ENCODE data around the gene KNSTRN.
A peak's percentile ranks its signal among the peaks of the same experiment; 100 is the strongest.

KNSTRN gene, protein sequence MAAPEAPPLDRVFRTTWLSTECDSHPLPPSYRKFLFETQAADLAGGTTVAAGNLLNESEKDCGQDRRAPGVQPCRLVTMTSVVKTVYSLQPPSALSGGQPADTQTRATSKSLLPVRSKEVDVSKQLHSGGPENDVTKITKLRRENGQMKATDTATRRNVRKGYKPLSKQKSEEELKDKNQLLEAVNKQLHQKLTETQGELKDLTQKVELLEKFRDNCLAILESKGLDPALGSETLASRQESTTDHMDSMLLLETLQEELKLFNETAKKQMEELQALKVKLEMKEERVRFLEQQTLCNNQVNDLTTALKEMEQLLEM

DNA sequence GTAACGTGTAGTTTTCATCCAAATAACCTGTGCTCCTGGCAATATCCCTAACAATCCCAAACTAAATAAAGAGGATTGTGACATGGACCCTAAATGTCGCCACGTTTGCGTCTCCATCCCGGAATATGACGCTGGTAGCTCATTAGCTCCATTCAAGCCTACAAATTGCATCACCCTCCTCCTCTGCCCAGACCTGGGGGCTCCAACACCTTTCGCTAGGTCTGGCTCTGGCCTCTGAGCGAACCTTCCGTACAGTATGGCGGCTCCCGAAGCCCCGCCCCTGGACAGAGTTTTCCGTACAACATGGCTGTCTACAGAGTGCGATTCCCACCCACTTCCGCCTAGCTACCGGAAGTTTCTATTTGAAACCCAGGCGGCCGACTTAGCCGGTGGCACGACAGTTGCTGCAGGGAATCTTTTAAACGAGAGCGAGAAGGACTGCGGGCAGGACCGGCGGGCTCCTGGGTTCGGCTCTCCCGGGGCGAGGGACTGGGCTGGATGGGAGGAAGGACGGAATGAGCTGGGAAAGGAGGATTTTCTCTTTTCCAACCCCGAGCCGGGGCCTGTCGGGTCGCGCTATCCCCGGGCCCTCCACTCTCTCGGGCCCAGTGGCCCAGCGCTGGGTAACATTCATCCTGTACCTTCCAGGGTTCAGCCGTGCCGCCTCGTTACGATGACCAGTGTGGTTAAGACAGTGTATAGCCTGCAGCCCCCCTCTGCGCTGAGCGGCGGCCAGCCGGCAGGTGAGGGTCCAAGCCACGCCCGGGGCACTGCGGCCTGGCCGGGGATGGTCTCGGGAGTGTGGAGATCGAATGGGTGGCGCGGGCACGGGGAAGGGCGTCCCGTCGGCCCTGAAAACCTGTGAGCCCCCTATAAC lies at the start of gene KNSTRN:
KNSTRN (plus strand) TSS at position 142 of the 877 bp plus-strand sequence; CDS start at position 257, 115 bp downstream.
- DNase-seq (ENCODE audit: low spot score), result peak; percentile 92

DNA sequence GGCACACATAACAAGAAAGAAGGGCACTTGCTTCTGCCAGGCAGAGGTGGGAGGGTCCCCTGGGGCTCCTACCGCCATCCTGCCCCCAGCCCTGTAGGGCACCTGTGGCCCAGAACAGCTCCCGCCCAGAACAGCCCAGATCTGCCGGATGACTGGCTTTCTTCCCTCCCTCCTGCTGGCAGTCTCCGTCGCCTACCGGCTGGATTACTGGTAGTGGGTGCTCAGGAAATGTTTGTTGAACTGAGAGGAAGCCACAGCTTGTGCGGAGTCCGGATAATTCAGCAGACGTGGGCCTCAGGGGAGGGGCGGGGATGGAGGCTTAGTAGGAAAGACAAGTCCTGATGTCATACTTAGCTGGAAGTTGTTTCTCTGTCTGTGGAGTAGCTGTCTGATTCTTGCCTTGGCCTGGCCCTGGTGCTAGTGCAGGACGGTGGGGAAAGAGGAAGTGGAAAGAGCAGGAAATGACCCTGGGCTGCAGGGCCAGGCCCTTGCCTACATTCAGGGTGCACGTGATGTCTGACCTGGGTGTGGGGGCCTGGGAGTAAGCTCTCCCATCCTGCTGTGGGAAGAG lies 48.5 kb upstream of the KNSTRN start:
- DNase-seq (ENCODE audit: low spot score), result peak; percentile 54

DNA sequence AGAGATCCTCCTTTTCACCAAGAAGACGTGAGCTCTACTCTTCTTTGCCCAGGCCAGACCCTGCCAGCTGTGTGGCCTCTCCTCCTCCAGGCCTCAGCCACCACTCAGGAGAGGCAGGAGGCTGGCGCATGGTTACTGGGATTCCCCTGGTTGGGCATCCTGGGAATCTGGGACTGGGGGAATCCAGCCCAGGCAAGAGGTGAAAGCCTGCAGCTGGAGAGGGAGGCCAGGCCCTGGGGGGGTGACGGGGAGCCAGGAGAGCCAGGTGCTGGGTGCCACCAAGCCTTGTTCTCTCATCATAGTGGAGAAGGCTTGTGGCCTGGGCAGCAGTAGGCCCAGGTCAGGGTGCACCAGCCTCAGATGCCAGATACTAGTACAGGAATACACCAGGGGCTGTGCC lies 48.0 kb upstream of the KNSTRN start:
- DNase-seq (ENCODE audit: low spot score), result no peak

DNA sequence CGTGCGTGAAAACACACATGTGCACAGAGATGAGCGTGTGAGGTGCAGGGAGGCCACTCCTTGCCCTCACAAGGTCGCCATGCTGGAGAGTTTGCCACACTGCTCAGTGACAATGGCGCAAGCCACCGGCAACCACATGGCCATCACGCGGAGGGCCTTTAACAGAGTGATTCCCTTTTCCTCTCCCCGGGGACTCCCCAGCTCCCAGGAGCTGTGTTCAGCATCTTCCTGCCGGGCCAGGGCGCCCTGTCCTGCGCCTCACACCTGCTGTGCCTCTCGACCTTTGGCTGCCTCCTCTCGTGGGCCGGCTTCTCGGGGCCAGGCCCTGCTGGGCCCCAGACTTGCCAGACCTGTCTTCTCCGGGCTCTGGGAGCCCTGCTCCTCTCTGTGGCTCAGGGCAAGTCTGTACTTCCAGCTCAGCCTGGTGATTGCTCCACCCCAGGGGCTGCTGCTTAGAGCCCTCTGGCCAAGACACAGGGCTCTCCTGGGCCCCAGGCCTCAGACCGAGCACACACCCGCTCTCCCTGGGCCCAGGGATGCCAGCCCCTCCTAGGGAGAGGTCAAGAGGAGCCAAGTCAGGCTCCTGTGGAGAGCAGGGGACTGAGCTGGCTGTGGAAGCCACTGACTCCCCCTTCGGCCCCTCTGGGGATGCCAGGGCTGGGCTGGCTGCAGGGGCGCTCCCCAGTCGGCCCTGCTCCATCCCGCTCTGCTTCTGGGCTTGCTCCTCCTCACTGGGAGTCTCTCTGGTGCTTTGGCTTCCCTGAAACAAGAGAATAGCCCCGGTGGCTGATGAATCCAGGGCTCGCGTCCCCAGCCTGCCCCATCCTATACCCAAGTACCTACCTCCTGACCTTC lies 47.4 kb upstream of the KNSTRN start:
- DNase-seq (ENCODE audit: low spot score), result no peak

DNA sequence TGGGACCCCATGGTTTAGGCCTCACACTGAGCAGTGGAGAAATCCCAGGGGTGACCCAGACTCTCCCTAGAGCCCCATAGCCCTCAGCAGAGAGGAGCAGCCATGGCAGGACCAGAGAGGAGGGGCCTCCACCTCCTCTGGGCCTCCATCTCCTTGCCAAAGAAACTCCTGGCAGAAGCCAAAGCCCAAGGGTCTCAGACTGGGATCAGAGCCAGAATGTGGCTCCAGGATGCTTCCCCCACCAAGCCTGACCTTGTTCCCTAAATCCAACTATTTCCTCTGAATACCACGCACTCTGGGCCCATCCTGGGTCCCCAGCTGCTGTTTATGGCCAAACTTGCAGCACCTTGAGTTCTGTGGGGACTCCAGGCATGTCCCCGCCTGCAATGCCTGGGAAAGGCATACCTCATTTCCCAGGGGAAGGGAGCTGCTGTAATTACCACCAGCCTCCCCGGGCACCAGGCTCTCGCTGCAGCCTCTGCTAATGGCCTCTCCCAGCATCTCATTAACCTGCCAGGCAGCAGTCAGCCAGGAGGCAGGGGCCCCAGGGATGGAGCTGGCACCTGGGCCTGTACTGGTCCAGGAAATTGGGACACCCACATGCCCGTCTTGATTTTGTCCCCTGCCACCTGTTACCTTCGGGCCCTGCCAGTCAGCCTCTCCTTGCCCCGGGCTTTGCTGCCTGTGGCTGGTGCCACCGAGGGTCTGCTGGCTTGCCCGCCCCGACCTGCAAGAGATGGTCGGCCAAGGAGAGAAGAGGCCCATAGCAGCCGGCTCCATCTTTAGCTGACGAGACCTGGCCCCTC lies 46.4 kb upstream of the KNSTRN start:
- DNase-seq (ENCODE audit: low spot score), result no peak

DNA sequence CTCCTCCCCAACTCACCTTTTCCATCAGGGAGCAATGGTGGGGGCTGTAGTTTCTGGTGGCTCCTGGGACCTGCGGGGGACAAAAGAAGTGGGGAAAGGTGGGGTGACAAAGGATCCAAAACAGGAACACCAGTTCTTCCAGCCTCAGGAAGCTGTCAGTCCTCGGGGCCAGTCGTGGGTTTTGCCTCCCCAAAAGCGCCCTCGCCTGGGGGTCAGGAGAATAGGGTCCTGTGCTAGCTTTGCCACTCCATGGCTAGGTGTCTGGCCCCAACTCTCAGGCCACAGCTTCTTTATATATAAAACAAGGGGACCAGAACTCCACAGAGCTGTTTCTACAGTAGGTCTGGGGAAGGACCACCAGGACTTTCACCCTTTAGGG lies 45.8 kb upstream of the KNSTRN start:
- no peak for DNase-seq (ENCODE audit: low spot score)

DNA sequence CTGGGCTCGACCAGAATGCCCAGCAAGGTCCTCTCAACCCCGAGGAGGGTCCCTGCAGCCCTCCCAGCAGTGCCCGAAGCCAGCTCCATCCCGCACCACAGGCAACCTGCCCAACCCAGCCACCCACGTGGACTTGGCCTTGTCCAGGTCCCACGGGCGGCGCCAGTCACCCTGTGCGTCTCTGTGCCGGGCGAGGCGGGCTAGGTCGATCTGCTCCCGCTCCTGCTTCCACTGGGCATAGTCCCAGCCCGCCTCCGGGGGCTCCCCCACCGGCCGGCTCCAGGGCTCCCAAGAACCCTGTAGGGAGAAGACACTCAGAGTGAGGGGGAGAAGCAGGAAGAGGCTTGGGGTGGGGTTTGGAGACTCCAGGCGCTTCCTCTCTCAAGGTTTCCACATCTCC lies 44.9 kb upstream of the KNSTRN start:
- no peak for DNase-seq (ENCODE audit: low spot score)

DNA sequence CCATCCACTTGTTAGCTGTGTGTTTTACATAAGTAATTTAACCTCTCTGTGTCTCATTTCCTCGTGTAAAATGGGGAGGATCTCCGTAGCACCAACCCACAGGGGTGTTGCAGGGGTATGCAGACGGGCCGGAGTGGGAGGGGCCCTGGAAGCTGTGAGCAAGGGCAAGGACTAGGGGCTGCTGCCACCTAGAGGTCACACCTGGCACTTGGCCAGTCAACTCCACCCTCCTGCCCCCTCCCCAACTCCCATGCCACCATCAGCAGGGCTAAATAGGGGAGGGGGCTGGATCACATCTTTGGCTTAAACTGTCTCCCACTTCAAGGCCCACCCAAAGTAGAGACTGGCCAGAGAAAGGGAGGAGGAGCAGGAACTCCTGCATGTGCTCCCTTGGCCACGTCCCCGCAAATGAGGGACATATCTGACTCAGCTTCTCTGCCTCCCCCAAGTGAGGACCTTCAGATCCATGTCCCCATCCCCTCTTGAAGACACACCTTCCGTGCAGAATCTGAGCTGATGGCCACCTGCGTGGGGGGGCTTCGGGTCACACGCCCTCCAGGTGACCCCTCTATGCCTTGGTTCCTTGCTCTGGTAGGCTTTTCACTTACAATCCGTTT lies 44.4 kb upstream of the KNSTRN start:
- peak; percentile 49 for DNase-seq (ENCODE audit: low spot score)

DNA sequence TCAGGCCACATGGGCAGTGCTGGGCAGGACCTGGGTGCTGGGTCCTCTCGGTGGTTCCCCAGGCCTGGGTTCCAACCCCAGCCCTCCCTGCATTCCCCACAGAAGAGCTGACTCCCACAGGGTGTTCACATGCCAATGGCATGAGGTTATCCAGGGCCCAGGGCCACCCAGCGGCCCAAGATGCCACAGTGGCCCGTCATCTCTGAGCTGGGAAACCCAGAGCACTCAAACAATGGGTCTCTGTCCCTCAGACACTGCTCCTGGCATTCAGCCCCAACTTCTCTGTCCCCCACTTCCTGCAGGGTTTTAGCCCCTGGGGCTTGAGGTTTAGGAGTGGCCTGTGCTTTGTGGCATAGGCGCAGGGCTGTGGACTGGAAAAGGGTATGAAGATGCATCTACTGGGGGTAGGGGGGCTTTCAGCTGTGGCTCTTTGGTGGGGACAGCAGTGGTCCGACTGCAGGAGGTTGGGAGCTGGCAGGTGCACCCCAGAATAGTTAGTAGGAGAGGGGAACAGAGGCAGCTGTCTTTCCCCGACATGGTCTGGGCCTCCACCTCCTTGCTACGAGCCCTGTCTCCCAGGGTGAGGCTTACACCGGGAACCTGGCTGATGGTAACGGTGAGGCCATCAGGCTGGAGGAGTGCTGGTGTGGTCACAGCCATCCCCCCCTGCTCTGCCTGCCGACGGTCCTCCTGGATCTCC lies 43.5 kb upstream of the KNSTRN start:
- DNase-seq (ENCODE audit: low spot score), result peak; percentile 84

DNA sequence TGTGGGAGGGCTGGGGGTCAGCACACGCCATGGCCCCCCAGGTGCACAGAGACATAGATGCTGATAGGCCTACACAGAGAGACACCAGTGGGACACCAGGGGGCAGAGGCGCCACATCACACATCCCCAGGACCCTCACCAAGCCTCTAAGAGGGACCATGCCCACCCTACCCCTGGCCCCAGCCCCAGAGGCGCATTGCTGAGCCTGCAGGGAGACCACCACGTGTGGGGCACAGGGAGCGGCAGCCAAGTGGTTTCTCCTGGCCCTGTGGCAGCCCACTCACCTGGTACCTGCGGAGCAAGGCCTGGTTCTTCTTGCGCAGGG lies 42.9 kb upstream of the KNSTRN start:
- no peak for DNase-seq (ENCODE audit: low spot score)

DNA sequence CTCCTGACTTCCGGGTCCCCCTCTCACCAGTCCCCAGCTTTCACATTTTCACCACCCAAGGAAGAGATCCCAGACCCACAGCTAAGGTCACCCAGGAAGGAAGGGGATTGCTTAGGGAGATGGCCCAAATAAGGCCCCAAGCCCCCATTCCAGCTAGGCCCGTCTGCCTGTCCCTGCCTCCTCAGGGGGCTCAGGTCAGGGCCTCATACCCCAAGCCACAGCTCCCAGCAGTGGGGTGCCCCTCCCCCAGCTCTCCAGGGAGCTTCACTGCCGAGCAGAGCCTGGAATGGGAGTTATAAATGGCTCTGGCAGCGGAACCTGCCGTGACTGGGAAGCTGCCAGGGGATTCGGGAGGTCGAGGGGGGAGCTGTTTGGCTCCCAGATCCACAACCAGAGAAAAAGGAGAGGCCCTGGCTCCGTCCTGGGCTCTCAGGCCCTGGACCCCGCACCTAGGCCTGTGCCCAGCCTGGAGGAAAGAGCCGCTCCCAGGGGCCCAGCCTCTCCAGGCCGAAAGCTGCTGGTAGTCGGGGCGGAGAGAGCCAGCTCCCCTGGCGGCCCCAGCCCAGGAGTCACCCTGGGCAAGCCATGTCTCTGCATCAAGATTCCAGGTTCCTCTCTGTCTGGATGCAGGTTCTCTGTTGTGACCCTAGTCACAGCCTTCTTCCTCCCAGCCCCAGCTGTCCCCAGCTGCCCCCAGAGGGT lies 42.3 kb upstream of the KNSTRN start:
- peak; percentile 67 for DNase-seq (ENCODE audit: low spot score)

DNA sequence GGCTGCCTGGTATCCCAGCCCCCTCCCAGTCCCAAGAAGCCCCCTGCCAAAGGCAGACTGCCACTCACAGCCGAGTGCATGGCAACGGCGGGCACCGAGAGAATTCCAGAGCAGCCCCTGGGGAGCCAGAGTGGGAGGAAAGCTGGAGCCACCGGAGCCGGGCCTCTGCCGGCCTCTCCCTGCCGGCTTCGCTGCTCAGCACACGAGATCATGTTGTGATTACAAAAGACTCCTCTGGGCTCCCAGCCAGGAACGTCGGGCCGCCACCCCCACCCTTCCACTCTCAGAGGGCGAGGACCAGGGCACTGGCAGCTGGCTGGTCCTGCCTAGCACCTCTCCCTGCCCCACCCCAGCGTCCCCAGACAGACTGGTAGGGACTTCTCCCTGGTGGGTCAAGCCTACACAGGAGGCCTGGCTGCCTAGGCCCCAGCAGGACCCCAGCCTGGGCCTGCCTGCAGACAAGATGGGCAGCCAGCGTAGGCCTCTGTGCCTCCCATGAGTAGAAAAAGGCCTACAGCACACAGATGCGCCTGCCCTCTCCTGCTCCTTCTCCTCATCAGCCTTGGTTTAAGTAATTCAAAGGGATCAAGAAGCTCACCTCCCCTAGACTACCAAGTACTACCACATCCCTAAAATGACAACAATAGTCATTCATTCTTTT lies 41.7 kb upstream of the KNSTRN start, which contains the start of gene CCDC9B:
CCDC9B (minus strand) TSS at position 200 of the 661 bp plus-strand sequence; CDS start at position 80, 120 bp downstream.
- peak; percentile 86 for DNase-seq (ENCODE audit: low spot score)

DNA sequence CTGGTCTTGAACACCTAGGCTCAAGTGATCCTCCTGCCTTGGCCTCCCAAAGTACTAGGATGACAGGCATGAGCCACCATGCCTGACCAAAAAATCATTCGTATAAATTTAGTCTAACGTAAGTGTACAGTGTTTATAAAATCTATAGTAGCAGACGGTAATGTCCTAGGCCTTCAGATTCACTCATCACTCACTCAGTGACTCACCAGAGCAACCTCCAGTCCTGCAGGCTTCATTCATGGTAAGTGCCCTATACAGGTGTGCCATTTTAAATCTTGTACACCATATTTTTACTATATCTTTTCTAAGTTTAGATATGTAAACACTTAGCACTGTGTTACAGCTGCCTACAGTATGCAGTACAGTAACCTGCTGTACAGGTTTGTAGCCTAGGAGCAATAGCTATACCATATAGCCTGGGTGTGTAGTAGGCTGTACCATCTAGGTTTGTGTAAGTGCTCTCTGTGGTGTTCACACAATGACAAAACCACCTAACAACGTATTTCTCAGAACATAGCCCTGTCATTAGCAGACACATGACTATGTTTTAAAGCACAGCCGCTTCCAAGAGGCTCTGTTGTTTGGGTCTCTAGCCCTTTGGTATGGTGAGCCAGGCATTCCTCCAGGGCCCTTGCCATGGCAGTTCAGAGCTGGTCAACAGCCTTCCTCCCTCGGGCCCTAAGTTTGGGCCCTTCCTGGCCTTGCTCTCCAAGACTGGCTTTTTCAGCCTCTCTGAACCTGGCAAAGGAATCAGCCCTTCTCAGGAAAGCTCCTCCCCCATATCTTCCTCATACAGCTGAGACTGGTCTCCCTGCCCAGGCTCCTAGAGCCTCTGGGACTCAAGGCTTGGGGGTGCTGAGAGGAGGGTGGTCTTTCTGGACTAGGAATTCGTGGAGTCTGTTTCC lies 39.9 kb upstream of the KNSTRN start:
- no peak for DNase-seq (ENCODE audit: low spot score)

DNA sequence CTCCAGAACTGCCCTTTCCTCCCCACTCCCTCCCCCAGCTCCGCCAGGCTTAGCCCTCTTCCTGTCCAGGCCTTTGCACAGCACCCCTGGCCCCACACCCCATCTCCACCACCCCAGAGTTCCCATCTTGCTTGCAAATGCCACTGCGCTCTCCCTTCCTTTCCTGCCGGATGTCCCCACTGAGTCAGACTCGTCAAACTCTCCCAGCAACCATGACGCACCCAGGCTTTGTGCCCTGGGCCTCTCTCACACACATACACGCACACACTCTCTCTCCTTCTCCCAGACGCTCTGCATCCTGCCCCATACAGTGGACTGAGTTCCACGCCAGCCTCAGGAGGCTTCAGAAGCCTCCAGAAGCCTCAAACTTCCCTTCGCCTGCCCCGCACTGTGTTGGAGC lies 39.0 kb upstream of the KNSTRN start:
- no peak for DNase-seq (ENCODE audit: low spot score)

DNA sequence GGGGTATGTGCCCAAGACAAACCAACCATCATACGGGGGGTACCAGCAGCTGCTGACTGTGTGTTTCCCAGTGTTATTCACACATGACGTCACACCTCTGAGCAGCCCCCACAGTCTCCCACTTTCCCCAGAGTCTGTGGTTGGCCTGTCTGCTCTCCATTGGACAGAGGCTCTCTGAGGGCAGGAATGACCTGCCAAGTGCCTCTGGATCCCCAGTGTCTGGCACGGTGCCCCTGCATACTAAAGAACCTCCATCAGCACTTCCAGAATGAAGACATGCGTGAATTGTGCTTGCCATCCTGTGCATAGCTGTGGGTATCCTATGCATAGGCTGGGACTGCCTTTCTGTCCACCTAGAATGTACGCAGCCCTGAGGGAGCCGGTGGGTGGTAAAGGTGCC lies 38.3 kb upstream of the KNSTRN start:
- no peak for DNase-seq (ENCODE audit: low spot score)

DNA sequence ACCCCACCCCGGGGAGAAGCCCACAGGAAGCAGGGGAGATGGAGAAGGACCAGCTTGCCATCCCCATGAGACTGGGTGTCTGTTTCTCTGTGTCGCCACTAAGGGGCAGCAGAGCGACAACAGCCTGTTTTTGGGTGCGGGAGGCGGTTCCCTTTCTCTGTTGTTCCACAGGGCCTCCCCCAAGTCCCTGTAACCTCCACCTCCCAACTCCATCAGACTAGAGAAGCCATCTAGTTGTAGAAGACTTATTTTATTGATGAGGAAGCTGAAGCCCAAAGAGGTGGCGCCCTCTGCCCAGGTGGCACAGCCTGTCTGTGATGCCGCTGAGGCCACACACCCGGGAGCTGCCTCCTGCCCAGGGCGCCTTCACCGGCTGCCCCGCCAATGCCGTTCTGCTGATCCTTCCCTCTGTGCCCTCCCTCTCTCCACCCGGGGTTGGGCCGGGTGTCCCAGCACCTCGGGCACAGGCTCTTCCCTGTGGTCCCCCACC lies 37.8 kb upstream of the KNSTRN start:
- no peak for DNase-seq (ENCODE audit: low spot score)

DNA sequence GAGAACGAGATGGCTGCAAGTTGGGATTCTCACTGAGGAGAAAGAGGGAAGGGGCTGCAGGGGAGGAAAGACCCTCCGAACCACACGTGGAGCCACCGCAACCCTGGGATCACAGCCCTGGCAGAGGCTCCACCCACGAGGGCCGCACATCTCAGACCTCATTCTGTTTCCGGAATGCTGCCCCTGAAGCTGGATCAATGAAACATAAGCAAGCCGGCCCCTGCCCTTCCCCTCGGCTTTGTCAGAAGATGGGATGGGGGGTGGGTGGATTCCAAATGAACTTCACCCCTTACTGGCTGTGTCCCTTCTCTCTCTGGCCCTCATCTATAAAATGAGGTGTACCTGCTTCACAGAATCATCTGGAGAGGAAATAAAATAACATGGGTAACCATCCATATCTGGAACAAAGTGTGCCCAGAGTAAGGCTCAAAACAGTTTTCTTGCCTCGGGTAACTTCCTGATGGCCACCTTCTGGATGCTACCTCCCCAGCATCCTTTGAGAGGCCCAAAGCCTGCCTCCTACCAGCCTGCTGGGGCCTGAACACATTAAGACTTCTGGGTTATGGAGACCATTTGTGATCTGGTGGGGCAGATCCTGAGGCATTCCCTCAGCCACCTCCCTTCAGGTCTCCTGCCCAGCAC lies 37.2 kb upstream of the KNSTRN start:
- DNase-seq (ENCODE audit: low spot score), result no peak
